Esophagus muscularis mucosa (tissue), 4 donors: ENCODE data around the gene GCLC. TPM values are rescaled to one million over a fixed set of nuclear protein-coding genes. Genes with fewer than 3 reads are reported as not detected.

Experiments
- DNase-seq: peaks from one replicate; pipeline ENCODE4 v3.0.0-alpha.2; 2017; ENCODE audit errors: extremely low spot score
- H3K27ac ChIP-seq, 4 donors: fragments of 200-600 bp; sonication (generic); replicated peaks in 1 of 4; 1 replicate in 3 of 4; 2 replicates in 1 of 4; pipeline ENCODE4 v1.5.1; 2016 to 2019; ENCODE audit warnings: mild to moderate bottlenecking in 1 of 4
- H3K27me3 ChIP-seq, 4 donors: fragments of 200-600 bp; sonication (generic); one replicate each; pipeline versions ENCODE4 v1.5.1 to v1.6.0; 2016 to 2019
- H3K36me3 ChIP-seq, 4 donors: fragments of 200-600 bp; sonication (generic); one replicate each; pipeline ENCODE4 v1.5.1; 2016 to 2019
- H3K4me1 ChIP-seq, 4 donors: fragments of 200-600 bp; sonication (generic); one replicate each; pipeline ENCODE4 v1.5.1; 2016 to 2019
- H3K4me3 ChIP-seq, 4 donors: fragments of 200-600 bp; sonication (generic); 1 replicate in 2 of 4; 2 replicates in 2 of 4; pipeline ENCODE4 v1.5.1; 2016 to 2019; ENCODE audit warnings: mild to moderate bottlenecking in 4 of 4, moderate library complexity in 1 of 4
- H3K9me3 ChIP-seq, 4 donors: fragments of 200-600 bp; sonication (generic); 1 replicate in 3 of 4; 2 replicates in 1 of 4; pipeline ENCODE4 v1.5.1; 2016 to 2019
- EP300 ChIP-seq: sonication (generic); formaldehyde crosslinking; IDR thresholded peaks from one replicate; pipeline ENCODE4 v1.6.1; 2017; ENCODE audit warnings: antibody characterized with exemption
- POLR2A ChIP-seq: fragments of 450-650 bp; IDR thresholded peaks from one replicate; pipeline ENCODE4 v1.6.1; 2017; ENCODE audit warnings: antibody characterized with exemption, moderate library complexity, mild to moderate bottlenecking, low read depth
- POLR2AphosphoS5 ChIP-seq, 2 donors: sonication (generic); formaldehyde crosslinking; IDR thresholded peaks; one replicate each; pipeline ENCODE4 v1.6.1; 2017; ENCODE audit warnings: antibody characterized with exemption in 2 of 2
- WGBS: methylation state at CpG from one replicate; pipeline ENCODE4 v1.1.5; 2018; 5-methylcytosine and 5-hydroxymethylcytosine counted together
- intact Hi-C: fragments of 100-400 bp; cut with DNase I; formaldehyde crosslinking; loops from one replicate; pipeline ENCODE4 v1.15.1; 2023
- total RNA-seq, 4 donors: library from RNA; depleted of rRNA; stranded (reverse); fragments of >200 nt; gene quantifications; one replicate each; pipeline versions ENCODE4 v1.1.0 to v1.2.1, GENCODE V29; 2016
- TF ChIP-seq, protein P1 (sequence below), 3 experiments: fragments of 200-600 bp in 2 of 3; fragments of 450-650 bp in 1 of 3; sonication (generic) in 2 of 3; IDR thresholded peaks; one replicate each; pipeline ENCODE4 v1.5.1; 2017 to 2019; ENCODE audit warnings: antibody characterized with exemption in 3 of 3, mild to moderate bottlenecking in 2 of 3, moderate library complexity in 1 of 3

GCLC gene
- total RNA-seq, 4 donors from 2014 or later, result 57.7 to 70.8 (median 64.6) TPM

DNA sequence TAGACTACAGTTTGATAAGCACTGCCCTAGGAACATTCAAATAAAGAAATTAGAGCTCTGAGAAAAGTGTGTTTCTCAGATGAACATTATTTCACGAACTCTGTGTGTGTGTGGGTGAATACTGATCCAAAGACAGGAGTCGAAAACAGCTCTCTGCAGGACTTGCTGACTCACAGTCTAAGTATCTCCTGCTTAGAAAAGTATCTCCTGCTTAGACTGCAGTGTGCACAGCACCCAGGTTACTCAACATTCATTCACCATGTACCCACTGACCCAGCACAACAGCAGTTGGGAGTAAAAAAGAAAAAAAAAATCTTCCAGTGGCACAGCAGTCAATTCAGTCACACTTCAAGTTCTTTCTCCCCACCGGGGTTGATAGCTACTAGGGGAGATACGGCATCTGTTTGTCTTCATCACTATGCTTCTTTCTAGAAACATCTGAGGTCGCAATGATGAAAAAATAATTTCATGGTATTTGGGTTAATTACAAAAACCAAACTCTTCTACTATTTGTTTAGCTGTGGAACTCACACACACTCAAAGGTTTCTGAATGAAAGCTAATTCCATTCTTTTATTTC, 48.0 kb downstream of the GCLC start:
- peaks cover 0 to 45% (median 32%) of the 10 kb centered on the region in 4 donors for H3K36me3 ChIP-seq
- peak overlapping the region; percentile 50 to 70 (median 62) for H3K27ac ChIP-seq
- H3K9me3 ChIP-seq, result no peaks in the 10 kb centered on the region
- WGBS, result 58% methylated on average over 5 of the region's 5 CpGs
- no peak overlapping the region for H3K4me3 ChIP-seq
- peak in 1 of 2 donors; percentile 37 for TF ChIP-seq POLR2AphosphoS5 (IDR thresholded peaks at IDR 0.05)
- TF ChIP-seq, protein P1, sequence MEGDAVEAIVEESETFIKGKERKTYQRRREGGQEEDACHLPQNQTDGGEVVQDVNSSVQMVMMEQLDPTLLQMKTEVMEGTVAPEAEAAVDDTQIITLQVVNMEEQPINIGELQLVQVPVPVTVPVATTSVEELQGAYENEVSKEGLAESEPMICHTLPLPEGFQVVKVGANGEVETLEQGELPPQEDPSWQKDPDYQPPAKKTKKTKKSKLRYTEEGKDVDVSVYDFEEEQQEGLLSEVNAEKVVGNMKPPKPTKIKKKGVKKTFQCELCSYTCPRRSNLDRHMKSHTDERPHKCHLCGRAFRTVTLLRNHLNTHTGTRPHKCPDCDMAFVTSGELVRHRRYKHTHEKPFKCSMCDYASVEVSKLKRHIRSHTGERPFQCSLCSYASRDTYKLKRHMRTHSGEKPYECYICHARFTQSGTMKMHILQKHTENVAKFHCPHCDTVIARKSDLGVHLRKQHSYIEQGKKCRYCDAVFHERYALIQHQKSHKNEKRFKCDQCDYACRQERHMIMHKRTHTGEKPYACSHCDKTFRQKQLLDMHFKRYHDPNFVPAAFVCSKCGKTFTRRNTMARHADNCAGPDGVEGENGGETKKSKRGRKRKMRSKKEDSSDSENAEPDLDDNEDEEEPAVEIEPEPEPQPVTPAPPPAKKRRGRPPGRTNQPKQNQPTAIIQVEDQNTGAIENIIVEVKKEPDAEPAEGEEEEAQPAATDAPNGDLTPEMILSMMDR (IDR thresholded peaks at IDR 0.05), result no peak
- intact Hi-C loops, result no loop called here
- no peaks in the 10 kb centered on the region for H3K27me3 ChIP-seq
- no peak for DNase-seq
- peaks cover 0 to 49% (median 47%) of the 10 kb centered on the region in 4 donors for H3K4me1 ChIP-seq

DNA sequence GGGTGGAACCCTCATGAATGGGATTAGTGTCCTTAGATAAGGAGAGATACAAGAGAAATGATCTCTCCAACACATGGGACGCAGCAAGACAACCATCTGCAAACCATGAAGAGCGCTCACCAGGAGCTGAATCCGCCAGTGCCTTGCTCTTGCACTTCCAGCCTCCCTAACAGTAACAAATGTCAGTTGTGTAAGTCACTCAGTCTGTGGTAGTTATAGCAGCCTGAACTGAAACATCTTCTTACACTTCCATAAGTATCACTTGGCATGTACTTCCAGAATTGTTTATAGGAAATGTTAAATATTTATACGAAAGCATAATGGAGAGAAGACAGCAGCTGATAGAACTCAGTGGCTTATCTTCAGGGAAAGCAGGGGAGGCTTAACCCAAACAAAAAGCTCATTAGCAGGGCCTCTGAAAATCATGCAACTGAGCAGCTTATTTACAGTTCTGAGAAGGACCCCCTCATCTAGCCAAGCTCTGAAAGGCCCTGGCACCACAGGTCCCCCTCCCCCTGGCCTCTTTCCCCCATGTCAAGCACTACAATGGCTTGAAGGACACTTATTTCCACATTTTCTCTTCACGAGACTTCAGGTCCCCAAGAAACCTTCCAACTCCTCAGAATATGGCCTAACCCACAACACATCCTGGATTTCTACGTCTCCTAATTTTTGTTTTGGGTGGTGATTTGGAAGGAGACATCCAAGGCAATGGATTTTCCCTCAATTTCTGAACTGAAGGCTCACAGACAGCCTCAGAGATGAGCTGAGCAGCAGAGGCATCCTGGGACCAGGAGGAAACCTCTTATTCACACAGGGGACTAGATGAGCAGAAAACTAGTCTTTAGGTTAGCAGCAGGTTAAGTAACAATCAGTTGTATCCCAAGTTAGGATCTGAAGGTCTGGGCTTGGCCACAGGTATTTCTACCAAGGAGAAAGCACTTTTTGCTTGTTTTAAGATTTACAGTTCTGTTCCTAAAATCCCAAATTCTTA, 49.1 kb downstream of the GCLC start:
- DNase-seq, result no peak
- H3K9me3 ChIP-seq, result no peaks in the 10 kb centered on the region
- H3K27ac ChIP-seq, result peak overlapping the region; percentile 50 to 70 (median 62)
- H3K4me3 ChIP-seq, result no peak overlapping the region
- peaks cover 0 to 34% (median 25%) of the 10 kb centered on the region in 4 donors for H3K36me3 ChIP-seq
- 73% methylated on average over 6 of the region's 6 CpGs for WGBS
- H3K4me1 ChIP-seq, result peaks cover 0 to 49% (median 47%) of the 10 kb centered on the region in 4 donors
- TF ChIP-seq, protein P1 (IDR thresholded peaks at IDR 0.05), result no peak
- TF ChIP-seq POLR2A (no peak), POLR2AphosphoS5 (IDR thresholded peaks at IDR 0.05) (no peak), EP300 (no peak)
- intact Hi-C loops, result no loop called here
- H3K27me3 ChIP-seq, result no peaks in the 10 kb centered on the region

- H3K4me1 ChIP-seq, result peaks cover 0 to 49% (median 47%) of the 10 kb centered on the region in 4 donors
- no peaks in the 10 kb centered on the region for H3K9me3 ChIP-seq
- no peak for DNase-seq
- no peak for TF ChIP-seq POLR2A
- TF ChIP-seq, protein P1 (IDR thresholded peaks at IDR 0.05), result no peak
- no peak for TF ChIP-seq EP300
- TF ChIP-seq POLR2AphosphoS5 (IDR thresholded peaks at IDR 0.05), result no peak
- 74% methylated on average over 4 of the region's 4 CpGs for WGBS
- H3K27ac ChIP-seq, result peak overlapping the region in 1 of 4 donors; percentile 60
- intact Hi-C loops, result loop anchor here (5.0 kb wide), 2 partner anchors 53 to 158 kb away; partner anchors contain the start of gene GCLC
- no peaks in the 10 kb centered on the region for H3K27me3 ChIP-seq
- peaks cover 0 to 17% (median 8%) of the 10 kb centered on the region in 4 donors for H3K36me3 ChIP-seq
- H3K4me3 ChIP-seq, result no peak overlapping the region
Observed at GRCh38 chr6:53494076-53494475, 50.8 kb downstream of the GCLC start.

DNA sequence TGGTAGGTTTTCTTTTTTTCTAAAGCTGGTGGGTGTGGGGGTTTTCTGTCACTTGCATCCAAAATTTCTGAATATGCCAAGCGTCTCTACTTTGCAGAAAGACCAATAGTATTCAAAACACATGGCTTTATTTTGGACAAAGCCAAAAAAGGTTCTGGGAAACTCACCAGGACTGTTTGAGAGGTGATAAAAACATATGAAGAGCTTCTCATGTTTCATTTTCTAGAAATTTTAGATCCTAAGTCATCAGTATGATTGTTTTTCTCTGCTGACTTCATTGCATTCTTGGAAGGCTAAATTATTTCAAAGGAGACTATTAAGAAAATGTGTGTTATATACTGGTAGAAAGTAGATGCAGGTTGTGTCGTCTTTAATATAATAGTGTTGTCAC, 51.3 kb downstream of the GCLC start:
- H3K9me3 ChIP-seq, result no peaks in the 10 kb centered on the region
- peaks cover 0 to 12% (median 4%) of the 10 kb centered on the region in 4 donors for H3K36me3 ChIP-seq
- intact Hi-C loops, result loop anchor here (2.0 to 5.0 kb wide), 3 partner anchors 54 to 235 kb away; partner anchors contain the start of gene GCLC
- 40% methylated on average over 2 of the region's 2 CpGs for WGBS
- H3K4me3 ChIP-seq, result peak overlapping the region in 2 of 4 donors; percentile 23 to 32
- peak overlapping the region in 3 of 4 donors; percentile 22 to 60 (median 56) for H3K27ac ChIP-seq
- TF ChIP-seq POLR2AphosphoS5 (IDR thresholded peaks at IDR 0.05) (no peak), POLR2A (no peak), EP300 (no peak)
- TF ChIP-seq, protein P1 (IDR thresholded peaks at IDR 0.05), result no peak
- H3K4me1 ChIP-seq, result peaks cover 0 to 49% (median 47%) of the 10 kb centered on the region in 4 donors
- no peak for DNase-seq
- H3K27me3 ChIP-seq, result no peaks in the 10 kb centered on the region
